ENCODE results near the gene SLC22A3.

GRCh38 chr6:160349814-160350350 is 1.7 kb downstream of the SLC22A3 start:
- no peak for TF ChIP-seq CTCF (IDR thresholded peaks at IDR 0.05)
- TF ChIP-seq POLR2A (IDR thresholded peaks at IDR 0.05), result no peak
